Tibial artery (tissue), 4 donors: ENCODE data around the gene WWTR1.

Source experiments
- DNase-seq, 2 donors: peaks; one replicate each; pipeline ENCODE4 v3.0.0-alpha.2; 2019
- H3K27ac ChIP-seq, 2 donors: fragments of 200-600 bp; sonication (generic) in 1 of 2; 1 replicate in 1 of 2; 2 replicates in 1 of 2; pipeline ENCODE4 v1.5.1; 2018 to 2019; ENCODE audit warnings: mild to moderate bottlenecking in 1 of 2
- H3K27me3 ChIP-seq, 2 donors: fragments of 200-600 bp; sonication (generic) in 1 of 2; one replicate each; pipeline versions ENCODE4 v1.5.1 to v1.6.0; 2016 to 2019
- H3K36me3 ChIP-seq, 3 donors: fragments of 200-600 bp; sonication (generic) in 2 of 3; one replicate each; pipeline ENCODE4 v1.5.1; 2016 to 2019; ENCODE audit warnings: mild to moderate bottlenecking in 2 of 3
- H3K4me1 ChIP-seq, 4 donors: fragments of 200-600 bp; sonication (generic) in 2 of 4; 1 replicate in 3 of 4; 2 replicates in 1 of 4; pipeline ENCODE4 v1.5.1; 2016 to 2019
- H3K4me3 ChIP-seq, 2 donors: fragments of 200-600 bp; sonication (generic) in 1 of 2; 1 replicate in 1 of 2; 2 replicates in 1 of 2; pipeline ENCODE4 v1.5.1; 2018 to 2019; ENCODE audit warnings: mild to moderate bottlenecking in 2 of 2
- H3K9me3 ChIP-seq, 3 donors: fragments of 200-600 bp; sonication (generic) in 1 of 3; one replicate each; pipeline ENCODE4 v1.5.1; 2016 to 2019
- CTCF ChIP-seq, 2 experiments: fragments of 200-600 bp in 1 of 2; fragments of 450-650 bp in 1 of 2; IDR thresholded peaks; one replicate each; pipeline ENCODE4 v1.5.1; 2017 to 2019; ENCODE audit warnings: antibody characterized with exemption in 2 of 2, mild to moderate bottlenecking in 1 of 2, moderate library complexity in 1 of 2
- intact Hi-C: fragments of 100-400 bp; cut with DNase I; formaldehyde crosslinking; loops from one replicate; pipeline ENCODE4 v1.15.0; 2023; ENCODE audit warnings: low total_unique reads

WWTR1 gene

DNA sequence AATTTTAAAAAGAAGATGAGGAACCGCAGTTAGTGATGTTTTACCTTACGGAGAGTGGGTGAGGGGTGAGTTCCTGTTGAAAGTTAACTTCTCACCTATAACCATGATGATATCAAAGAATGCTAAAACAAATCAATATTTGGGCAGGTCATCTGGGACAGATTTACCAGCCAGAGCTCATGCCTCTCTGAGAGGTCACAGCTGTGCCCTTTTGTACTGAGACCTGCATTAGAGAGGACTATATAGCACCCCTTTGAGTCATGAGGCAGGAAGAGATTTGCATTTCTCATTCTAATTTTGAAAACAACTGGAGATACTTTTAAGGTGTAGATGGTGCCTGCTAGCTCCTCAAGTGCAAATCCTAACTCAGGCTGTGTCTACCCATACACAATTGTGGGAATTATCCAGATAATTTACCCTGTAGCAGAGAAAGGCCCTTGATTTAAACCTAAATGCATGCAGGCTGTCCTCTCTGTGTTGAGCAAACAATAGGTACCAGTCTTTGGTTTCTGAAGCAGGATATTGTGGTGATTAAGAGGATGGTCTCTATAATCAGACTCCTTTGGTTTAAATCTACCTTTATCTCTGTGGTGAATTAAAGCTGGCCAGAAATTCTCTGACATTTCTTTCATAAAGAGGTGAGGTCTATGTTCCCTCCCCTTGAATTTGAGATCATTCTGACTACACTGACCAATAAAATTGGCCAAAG, 189.2 kb downstream of the WWTR1 start:
- no peak overlapping the region for H3K4me3 ChIP-seq
- no peaks in the 10 kb centered on the region for H3K36me3 ChIP-seq
- no peak for TF ChIP-seq CTCF (IDR thresholded peaks at IDR 0.05)
- DNase-seq: no peak
- peak overlapping the region in 1 of 2 donors; percentile 73 for H3K27ac ChIP-seq
- H3K9me3 ChIP-seq: no peaks in the 10 kb centered on the region
- intact Hi-C loops: no loop called here
- H3K27me3 ChIP-seq: no peaks in the 10 kb centered on the region
- peaks cover 0 to 90% (median 55%) of the 10 kb centered on the region in 4 donors for H3K4me1 ChIP-seq
